Measurements from ENCODE around the gene SNED1.

Gene SNED1

DNA sequence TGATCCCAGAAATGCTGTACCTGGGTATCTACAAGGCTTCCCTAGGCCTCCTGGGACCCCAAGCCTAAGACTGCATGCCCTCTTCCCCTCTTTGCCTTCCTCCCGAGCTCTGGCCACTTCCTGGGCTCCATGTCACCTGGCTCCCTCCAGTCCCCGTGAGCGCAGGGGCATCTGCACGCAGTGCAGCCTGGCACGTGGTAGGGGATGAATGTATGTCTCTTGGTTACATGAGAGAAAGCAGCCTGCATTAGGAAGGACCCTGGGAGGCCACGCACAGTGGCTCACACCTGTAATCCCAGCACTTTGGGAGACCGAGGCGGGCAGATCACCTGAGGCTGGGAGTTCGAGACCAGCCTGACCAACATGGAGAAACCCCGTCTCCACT, 135.0 kb downstream of the SNED1 start:
- DNase-seq, result no peak

DNA sequence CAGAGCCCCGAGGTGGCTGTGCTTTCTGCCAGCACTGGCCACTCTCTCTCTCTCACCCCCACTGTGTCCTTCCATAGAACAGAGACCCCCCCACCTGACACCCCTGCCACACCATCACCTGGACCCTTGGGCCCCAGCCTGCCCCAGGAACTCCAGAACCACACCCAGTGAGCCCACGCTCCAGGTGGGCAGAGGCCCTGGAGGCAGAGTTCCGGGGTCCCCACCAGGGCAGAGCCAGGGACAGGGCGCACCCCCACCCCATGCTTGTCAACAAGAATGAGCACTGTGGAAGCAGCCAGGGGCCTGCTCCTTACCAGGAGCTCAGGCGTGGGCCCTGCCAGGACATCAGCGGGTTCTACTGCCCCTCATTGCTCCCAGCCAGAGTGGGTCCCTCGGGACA, 136.3 kb downstream of the SNED1 start:
- DNase-seq, result no peak

DNA sequence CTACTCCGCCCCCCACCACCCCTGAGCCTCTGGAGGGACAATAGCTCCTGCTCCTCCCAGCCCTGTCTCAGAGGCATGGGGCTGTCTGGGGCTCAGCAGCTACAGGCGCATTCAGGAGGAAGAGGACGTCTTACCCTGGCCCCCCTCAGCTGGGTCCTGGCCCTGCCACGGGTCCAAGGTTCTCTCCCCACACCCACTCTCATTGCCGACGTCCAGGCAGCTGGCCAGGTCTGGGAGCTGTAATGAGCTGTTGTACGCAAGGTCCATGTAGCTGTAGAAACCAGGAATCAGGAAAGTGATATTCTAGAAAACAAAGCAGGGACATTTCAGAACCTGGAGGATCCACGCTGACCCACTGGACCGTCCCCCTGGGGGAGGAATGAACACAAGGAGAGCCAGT, 137.3 kb downstream of the SNED1 start:
- no peak for DNase-seq

DNA sequence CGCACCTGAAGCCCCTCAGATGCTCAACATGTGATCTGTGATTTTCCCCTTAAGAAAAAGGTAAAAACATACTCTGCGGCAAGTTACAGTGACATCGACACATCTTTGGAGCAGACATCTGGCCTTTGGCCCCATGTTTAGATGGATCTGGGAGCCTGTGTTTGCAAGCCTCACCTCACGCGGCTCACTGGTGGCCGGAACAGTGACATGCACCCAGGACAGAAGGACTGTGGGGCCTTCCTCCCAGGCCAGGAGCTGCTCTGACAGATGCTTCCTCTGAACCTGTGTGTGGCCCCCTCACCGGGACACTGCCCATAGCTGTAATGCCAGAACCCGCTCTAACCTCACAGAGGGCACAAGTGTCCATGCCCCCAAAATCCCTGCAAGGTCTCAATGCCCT, 137.8 kb downstream of the SNED1 start:
- DNase-seq, result no peak

DNA sequence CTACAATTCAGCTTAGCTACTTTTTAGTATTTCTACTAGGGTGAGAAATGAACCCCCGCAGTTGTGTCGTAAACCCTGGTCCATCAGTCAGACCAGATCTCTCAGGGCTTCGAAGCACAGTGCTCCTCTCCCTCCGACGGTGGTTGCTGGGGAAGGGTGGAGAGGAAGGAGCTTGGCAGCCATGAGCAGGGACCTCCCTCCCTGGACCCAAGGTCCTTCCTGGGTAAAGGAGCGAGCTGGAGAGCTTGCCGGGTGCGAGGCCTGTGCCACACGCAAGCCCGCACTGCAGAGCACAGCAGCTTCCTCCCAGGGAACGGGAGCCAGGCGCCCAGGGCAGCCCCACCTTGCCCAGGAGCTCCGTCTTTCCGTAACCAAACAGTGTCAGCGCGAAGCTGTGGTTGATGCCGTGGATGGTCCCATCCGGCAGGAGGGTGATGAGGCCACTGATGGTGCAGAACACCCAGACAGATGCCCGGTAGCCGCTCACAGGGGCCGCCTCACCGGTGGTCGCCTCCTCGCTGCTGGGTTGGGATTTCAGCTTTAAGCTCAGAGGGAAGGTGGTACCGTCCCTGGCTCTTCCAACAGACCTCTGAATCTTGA, 138.3 kb downstream of the SNED1 start:
- DNase-seq, result no peak

DNA sequence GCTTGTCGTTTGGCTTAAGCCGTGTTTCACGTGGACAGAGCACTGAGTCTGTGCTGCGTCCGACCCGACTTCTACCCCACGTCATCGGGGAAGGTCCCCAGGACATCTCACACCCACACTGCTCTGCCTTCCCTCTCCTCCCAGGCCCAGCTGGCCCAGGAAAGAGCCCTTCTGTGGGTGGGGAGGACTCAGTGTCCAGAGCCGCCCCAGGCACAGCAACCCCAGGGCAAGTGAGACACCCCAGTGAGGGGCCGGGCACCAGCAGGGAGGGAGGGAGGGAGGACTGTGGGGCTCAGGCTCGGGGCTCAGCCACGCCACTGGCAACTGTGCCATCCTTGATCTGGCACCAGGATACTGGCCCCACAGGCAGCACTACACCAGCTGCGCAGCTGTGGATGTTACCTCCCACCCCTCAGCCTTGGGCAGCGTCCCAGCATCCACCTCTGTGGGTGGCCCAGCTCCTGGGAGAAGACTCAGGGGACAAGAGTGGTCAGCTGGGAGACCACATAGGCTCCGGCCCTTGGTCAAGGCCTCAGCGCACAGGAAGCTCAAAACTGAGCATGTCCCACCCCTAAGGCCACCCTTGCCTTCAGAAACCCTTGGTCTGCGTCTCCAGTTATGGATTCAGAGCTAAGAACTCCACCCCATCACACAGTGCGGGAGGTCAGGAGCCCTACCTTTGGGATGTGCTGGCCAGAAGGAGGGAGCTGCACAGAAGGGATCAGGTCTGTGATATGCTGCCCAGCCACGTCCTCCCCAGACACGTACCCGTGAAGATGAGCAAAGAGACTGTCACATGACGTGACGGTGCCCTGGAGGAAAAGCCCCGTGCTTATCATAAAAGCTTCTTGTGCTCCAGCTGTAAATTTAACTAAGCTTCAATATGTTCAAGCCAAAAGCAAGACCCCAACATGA, 139.1 kb downstream of the SNED1 start:
- no peak for DNase-seq

DNA sequence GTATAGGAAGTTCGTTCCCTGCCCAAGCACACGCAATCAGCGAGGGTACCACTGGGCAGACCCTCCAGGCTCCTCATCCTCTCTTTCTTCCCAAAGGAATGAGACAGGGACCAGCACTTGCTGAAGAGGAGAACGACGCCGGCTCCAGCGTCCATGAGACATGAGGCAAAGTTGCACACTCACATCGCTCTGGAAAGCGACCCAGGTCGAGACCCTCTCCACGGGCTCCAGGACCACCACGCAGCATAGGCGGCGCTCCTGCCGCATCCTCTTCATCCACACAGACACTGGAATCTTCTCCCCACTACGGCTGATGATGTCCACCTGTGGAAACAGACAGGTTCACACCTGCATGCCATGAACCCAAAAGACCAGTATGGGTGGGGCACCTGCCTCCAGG, 140.1 kb downstream of the SNED1 start:
- DNase-seq, result no peak

DNA sequence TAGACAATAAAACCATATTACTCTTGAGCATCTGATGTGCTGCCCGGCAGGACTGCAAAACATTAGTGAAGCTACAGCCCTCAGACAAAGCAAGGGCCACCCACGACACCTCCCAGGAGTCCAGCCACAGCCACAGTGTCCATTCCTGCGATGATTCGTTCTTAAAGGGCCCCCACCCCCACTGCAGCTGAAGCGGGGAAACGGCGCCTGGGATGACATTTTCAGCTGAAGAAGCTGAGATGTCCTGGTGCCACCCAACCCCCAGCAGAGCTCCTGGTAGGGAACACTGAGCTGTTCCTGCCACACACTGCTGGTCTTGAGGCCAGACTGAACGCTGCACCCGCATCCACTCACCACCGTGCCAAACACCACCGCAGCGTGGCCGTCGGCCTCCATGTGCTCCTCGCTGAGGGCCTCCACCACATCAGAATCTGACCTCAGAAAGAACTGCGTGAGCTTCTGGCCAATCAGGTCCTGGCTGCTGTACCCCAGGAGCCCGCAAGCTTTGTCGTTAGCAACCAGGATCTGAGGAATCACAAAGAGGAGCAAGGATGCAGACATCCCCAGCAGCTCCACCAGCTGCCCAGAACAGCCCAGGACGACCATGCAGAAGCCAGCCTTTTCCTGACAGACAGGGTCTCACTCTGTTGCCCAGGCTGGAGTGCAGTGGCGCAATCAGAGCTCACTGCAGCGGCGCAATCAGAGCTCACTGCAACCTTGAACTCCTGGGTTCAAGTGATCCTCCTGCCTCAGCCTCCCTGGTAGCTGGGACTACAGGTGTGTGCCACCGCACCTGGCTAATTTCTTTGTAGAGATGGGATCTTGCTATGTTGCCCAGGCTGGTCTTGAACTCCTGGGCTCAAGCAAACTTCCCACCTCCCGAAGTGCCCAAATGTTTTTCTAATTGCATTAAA, 141.4 kb downstream of the SNED1 start:
- DNase-seq, result no peak

DNA sequence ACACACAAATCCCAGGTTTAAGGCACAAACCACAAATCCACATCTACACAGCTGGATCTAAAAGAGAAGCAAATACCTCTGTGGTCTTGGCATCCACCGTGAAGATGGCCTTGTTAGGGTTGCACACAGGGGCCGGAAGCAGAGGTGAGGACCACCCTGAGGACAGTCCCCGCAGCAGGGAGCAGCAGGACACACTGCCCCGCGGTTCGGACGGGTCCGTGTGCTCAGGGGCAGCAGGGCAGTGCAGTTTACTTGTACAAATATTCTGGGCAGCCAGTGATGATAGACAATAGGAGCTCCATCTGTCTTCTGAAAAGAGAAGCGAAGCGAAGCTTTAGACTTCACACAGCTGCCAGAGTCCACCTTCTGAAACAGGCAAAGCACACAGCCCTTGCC, 142.0 kb downstream of the SNED1 start:
- DNase-seq, result no peak

DNA sequence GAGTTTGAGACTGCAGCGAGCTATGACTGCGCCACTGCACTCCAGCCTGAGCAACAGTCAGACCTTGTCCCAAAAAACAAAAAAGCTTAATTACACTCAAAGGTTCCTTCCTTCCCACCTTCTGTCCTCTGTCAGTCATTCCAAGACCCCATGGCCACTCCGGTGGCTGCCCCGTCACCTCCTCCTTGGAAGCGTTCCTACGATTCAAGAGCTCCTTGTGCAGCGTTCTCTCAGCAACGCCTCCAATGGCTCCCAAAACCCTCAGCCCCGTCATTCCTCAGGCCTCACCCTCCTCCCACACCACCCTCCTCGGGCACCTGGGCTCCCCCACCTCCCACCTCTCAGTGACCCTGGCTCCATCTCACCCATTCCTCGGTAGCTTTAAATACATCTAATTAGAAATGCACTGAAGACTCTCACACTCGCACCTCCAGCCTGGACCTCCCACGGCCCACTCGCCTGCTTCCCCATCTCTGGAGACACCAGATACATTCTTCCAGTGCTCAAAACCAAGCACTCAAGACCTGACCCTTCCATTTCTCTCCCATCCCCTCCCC, 142.9 kb downstream of the SNED1 start:
- DNase-seq, result no peak

DNA sequence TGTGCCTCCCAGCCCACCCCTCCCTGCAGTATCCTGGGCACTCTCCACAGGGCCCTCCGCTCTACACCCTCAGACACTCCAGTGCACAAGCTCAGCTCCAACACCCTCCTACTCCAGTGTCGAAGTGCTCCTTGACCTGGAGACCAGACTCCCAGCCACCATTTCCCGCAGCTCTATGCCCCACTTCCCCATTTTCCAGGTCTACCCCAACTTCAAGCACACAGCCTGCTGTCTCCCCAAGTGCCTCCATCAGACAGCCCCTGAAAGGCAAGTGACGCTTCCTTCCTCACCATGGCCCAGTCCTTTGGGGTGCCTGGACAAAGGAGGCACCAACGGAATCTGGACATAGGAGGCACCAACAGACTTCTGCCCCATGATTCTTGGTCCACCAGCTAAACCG, 143.6 kb downstream of the SNED1 start:
- DNase-seq, result no peak

DNA sequence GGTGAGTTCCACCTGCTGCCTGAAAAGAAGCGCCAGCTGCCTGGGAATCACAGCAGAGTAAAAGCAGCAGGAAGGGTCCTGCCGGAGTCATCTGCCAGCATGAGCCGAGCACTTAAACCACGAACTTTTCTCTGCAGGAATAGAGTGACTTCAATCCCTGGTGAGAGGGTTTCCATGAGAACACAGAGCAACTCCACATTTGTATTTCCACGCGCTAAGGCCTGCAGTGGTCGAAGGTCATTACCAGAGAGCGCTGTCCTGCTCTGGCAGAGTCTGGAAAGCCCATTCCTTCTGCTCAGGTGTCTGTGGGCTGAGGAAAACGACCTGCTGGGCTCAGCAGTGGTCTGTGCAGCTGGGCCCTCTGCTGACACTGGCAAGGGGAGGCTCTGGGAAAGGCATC, 144.2 kb downstream of the SNED1 start:
- DNase-seq, result no peak
